NB4 (cell line): ENCODE results near the gene HAUS7.

Experiments
- CTCF ChIP-seq: IDR thresholded peaks from one replicate; pipeline ENCODE4 v1.5.1; 2012; ENCODE audit warnings: low read depth, low read length
- MAX ChIP-seq: IDR thresholded peaks from 2 replicates; pipeline ENCODE4 v1.6.1; 2011; ENCODE audit warnings: low read depth, low read length
- POLR2A ChIP-seq: IDR thresholded peaks from 2 replicates; pipeline ENCODE4 v1.6.1; 2011; ENCODE audit warnings: mild to moderate bottlenecking; ENCODE audit not compliant: insufficient read length; ENCODE audit errors: extremely low read depth

GRCh38 chrX:153519569-153520286, 49.4 kb upstream of the HAUS7 start:
- TF ChIP-seq CTCF: no peak
- no peak for TF ChIP-seq MAX
- TF ChIP-seq POLR2A: no peak
